Measurements from ENCODE around the gene DCAF6.
"Not testable (repeated sequence)": the region's sequence is repeated elsewhere in the genome, so short reads cannot be mapped to it uniquely, and the experiment has no call there.

The DCAF6 gene

GRCh38 chr1:168032029-168032428 lies 95.5 kb downstream of the DCAF6 start:
- DNase-seq: no peak

GRCh38 chr1:168035345-168035744 lies 98.9 kb downstream of the DCAF6 start:
- DNase-seq: no peak

- DNase-seq: no peak
Observed at GRCh38 chr1:168042362-168042761, 105.9 kb downstream of the DCAF6 start.

GRCh38 chr1:168045311-168045710 lies 108.8 kb downstream of the DCAF6 start:
- no peak for DNase-seq

- no peak for DNase-seq
Observed at GRCh38 chr1:168050307-168050706, 113.8 kb downstream of the DCAF6 start.

DNA sequence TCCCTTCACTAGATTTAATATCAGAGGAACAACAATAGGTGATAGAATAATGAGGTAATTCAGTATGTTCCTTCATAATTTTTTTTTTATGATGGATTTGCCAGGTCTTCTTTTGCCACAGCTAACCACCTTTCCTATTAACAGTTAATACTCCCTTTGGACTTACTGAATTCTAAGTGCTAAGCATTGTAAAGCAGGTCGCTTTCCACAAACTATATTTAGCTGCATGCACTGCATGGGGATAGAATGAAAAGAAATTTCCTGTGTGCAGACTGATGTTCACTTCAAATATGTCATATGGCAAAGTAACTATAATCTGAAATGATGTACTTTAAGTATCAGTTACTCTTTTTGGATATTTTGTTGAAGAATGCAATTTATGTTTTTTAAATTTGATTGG lies 114.4 kb downstream of the DCAF6 start:
- DNase-seq: no peak

GRCh38 chr1:168053681-168054080 lies 117.2 kb downstream of the DCAF6 start:
- DNase-seq: no peak

DNA sequence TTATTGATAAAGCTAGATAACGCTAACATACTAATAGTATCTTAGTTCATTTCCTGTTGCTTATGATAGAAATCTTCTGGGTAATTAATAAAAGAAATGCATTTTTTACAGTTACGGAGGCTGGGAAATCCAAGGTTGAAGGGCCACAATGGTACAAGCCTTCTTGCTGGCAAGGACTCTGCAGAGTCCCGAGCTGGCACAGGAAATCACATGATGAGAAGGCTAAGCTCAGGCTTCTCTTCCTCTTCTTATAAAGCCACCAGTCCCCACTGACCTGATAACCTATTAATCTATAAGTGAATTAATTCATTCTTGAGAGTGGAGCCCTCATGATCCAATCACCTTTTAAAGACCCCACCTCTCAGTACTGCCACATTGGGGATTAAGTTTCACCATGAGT lies 117.6 kb downstream of the DCAF6 start:
- DNase-seq: no peak

DNA sequence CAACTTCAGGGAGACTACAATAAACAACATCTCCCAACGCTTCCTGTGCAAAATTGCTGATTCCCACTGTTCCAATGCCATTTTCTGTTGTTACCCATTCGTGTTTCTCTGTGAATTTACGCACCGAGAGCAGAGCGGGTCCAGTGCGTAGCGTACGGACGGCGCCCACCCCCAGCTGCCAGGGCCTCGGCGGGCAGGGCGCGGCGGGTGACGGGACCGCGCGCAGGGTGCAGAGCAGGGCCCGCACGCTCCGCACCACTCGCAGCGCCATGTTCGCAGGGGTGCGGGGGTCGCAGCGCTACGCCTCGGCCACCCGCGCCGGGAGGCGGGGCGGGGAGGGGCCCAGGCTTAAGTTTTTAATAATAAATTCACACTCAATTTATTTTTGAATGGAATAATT lies 119.7 kb downstream of the DCAF6 start:
- DNase-seq: not testable (repeated sequence)

- DNase-seq: no peak
Observed at GRCh38 chr1:168057355-168057754, 120.9 kb downstream of the DCAF6 start.

DNA sequence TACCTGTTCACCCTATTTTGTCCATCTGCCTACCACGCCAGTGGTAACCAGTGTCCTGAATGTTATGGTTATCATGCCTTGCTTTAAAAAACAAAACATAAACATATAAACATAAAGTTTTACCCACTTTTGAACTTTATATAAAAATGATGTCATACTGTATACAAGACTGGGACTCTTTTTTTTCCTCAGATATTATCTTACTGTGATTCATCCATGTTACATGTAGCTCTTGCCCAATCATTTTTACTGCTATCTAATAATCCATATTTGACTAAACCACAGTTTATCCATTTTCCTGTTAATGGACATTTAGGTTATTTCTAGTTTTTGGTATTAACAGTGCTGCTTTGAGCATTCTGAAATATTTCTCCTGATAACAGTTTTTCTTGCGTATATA lies 121.4 kb downstream of the DCAF6 start:
- DNase-seq: no peak

DNA sequence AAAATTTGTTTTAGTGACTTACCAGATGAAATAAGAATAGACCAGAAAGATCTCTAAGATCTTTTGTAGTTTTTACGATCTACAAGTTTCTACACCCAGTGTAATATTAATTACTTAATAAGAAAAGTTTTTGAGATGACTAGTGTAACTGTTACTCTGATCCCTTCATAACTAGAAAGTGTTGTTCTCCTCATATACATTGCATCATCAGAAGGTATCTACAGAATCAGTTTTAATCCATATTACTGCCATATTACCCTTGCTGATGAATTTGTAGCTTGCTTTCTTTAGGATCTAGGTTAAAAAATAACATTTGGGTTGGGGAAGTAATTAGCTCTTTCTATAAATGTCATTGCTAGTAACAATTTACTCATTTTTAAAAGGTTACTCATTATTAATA lies 127.7 kb downstream of the DCAF6 start:
- no peak for DNase-seq

DNA sequence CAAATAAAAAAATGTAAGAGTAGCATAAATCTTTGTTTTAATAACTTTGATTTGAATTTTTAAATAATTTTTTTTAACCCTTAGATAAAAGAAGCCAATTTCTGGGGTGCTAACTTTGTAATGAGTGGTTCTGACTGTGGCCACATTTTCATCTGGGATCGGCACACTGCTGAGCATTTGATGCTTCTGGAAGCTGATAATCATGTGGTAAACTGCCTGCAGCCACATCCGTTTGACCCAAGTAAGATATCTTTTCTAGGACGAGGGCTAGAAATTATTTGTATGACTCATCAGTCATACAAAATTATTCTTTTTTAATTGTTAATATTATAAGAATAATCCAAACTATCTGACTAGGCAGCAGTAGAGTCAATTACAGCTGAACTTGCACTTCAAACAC lies 129.0 kb downstream of the DCAF6 start:
- DNase-seq: no peak

DNA sequence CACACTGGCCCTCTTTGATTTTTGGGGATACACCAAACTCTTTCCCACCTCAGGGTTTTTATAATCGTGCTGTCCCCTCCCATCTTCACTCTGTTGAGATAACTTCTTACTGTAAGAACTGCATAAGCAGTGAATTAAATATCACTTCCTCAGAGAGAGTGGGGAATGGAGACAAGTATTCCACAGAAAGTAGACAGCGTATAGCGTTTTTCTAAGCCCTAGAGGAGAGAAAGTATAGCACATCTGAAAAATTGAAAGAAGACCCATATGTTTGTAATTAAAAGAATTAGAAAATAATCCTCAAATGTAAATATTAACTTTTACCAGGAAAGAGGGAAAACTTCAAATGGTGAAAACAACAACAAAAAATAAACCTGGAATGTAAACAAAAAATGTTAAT lies 132.9 kb downstream of the DCAF6 start:
- DNase-seq: no peak

DNA sequence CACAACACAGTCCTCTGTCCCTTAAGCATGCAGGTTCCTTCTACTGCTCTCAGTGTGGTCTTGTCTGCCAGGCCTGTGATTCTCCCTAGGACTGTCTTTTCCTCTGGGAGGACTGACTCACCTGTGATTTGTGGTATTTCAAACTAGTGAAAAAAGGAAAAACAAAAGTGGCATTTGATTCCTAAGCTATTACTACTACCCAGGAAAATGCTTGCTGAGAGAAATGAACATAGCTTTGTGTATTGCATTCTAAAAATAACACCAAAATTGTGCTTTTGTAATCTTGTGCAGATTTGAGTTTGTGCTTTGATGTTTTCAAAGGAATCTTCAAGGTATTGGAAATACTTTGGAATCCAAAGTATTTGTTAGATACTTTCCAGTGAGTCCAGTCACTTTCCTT lies 143.3 kb downstream of the DCAF6 start:
- no peak for DNase-seq

DNA sequence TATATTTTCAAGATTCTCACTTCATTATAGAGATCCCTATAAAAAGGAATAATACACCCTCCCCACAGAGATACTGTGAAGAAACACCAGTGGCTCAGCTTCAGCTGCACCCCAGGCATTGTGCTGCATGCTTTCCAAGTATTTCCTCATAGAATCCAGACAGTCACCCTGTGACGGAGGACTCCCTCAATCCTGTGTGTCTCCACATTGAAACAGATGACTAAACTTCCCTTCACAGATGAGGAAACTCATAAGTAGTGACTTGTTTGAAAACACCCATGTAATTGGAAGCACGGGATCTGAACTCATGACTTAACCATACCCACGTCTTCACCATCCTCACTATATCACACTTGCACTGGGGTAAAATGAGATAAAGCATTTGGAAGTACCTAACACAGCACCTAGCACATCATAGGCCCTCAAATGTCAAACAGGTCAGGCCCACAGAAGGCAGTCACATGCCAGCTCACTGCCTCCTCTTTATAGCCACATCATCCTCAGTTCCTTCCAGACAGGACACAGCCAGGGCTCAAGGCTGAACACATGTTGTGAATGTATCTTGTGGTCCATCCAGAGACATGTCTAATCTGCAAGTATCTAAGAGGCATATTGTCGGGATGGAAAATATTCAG lies 145.0 kb downstream of the DCAF6 start:
- DNase-seq: no peak

DNA sequence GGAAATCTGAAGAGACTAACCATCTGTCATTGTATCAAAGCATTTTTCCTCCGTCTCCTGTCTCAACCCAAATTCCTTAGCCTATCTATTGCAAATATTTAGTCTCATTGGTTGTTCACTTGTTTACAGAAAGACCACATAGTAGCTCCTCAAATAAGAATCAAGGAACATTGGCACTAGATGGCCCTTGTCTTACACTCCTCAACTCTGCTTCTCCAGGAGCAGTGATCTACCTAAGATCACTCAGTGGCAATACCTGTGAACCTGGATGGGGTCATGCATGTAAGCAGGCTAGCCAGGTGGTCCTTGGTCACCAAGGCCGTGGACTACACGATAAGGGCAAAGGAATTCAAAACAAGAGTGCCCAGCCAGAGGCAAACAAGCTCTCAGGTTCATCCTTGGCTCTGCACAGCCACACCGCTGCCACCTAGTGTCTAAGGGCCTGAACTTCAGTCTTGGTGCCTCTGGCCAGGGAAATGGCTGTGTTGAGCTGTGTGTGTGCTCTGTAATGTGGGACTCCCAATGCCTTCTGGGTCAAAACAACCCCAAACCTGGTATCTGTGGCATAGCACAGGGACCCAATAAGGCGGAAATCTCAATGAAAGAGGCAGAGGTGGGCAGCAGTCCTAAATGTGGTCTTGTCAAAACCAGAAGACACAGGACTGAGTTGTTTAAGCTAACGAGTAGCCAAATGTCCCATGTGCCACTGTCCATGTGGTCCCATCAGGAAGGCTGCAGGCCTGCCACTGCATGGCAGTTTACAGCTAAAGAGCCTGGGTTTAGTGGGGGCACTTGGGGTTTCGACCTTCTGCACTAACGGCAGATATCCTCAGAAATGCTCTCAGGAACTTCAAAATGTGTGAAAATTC lies 145.8 kb downstream of the DCAF6 start:
- DNase-seq: peak; percentile 64

- DNase-seq: no peak
Observed at GRCh38 chr1:168083456-168084325, 147.2 kb downstream of the DCAF6 start.

- DNase-seq: peak; percentile 59
Observed at GRCh38 chr1:168084396-168085231, 148.1 kb downstream of the DCAF6 start.

- DNase-seq: no peak
Observed at GRCh38 chr1:168085401-168085872, 149.0 kb downstream of the DCAF6 start.

- DNase-seq: no peak
Observed at GRCh38 chr1:168086438-168086837, 150.0 kb downstream of the DCAF6 start.

DNA sequence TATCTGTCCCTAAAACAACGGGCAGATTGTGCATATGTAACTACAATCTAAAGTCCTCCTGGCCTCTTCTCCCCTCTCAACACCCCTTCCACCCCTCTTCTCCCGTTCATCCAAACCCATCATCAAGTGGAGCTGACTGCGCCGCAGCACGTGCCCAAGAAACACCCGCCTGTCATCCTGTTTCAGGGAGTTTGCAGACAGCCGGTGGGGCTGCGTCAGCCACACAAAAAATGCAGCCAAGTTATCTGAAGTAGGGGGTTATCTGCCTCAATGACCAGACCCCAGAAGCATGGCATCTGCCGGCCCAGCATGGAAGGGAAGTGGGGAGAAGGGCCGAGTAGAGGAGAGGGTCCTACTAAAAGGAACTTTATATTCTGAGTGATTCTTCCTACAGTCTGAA lies 151.2 kb downstream of the DCAF6 start:
- no peak for DNase-seq
